NB4 (cell line): Measurements from ENCODE around the gene PTPRD.

ENCODE experiments used
- DNase-seq: peaks from one replicate; pipeline ENCODE4 v3.0.0; 2010; ENCODE audit warnings: low read depth
- H3K4me3 ChIP-seq: one replicate; pipeline ENCODE4 v1.5.1; 2011; ENCODE audit warnings: mild to moderate bottlenecking, low read depth, low read length, moderate library complexity
- MAX ChIP-seq: IDR thresholded peaks from 2 replicates; pipeline ENCODE4 v1.6.1; 2011; ENCODE audit warnings: low read depth, low read length
- MYC ChIP-seq: IDR thresholded peaks from 2 replicates; pipeline ENCODE4 v1.6.1; 2011; ENCODE audit warnings: low read depth, low read length
- POLR2A ChIP-seq: IDR thresholded peaks from 2 replicates; pipeline ENCODE4 v1.6.1; 2011; ENCODE audit warnings: mild to moderate bottlenecking; ENCODE audit not compliant: insufficient read length; ENCODE audit errors: extremely low read depth
- TF ChIP-seq, protein P1 (sequence below): IDR thresholded peaks from one replicate; pipeline ENCODE4 v1.5.1; 2012; ENCODE audit warnings: low read depth, low read length

The PTPRD gene

GRCh38 chr9:10250219-10250618, 362.6 kb downstream of the PTPRD start:
- H3K4me3 ChIP-seq: no peak overlapping the region
- no peak for DNase-seq
- TF ChIP-seq, protein P1, sequence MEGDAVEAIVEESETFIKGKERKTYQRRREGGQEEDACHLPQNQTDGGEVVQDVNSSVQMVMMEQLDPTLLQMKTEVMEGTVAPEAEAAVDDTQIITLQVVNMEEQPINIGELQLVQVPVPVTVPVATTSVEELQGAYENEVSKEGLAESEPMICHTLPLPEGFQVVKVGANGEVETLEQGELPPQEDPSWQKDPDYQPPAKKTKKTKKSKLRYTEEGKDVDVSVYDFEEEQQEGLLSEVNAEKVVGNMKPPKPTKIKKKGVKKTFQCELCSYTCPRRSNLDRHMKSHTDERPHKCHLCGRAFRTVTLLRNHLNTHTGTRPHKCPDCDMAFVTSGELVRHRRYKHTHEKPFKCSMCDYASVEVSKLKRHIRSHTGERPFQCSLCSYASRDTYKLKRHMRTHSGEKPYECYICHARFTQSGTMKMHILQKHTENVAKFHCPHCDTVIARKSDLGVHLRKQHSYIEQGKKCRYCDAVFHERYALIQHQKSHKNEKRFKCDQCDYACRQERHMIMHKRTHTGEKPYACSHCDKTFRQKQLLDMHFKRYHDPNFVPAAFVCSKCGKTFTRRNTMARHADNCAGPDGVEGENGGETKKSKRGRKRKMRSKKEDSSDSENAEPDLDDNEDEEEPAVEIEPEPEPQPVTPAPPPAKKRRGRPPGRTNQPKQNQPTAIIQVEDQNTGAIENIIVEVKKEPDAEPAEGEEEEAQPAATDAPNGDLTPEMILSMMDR: no peak
- TF ChIP-seq MAX (no peak), MYC (no peak), POLR2A (no peak)

- no peak for DNase-seq
- TF ChIP-seq MYC (no peak), MAX (no peak), POLR2A (no peak)
- TF ChIP-seq, protein P1: no peak
- no peak overlapping the region for H3K4me3 ChIP-seq
Observed at GRCh38 chr9:10248890-10249289, 363.9 kb downstream of the PTPRD start.

DNA sequence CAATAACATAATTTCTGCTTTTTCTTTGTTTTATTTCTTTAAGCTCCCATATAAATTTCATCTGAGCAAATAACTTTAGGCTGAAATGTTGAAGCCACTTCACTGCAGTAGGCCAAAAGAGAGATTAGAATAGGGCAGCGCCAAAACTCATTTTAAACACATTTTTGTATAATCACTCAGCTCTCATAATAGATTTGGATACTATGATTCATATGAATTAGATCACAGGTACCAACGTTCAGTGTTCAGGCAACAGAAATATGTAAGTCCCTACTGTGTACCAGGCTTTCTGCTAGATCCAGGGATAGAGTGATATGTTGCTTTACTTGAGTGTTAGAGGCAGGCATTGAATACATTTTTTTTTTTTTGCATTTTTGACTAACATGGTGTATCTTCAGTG, 370.5 kb downstream of the PTPRD start:
- TF ChIP-seq, protein P1: no peak
- TF ChIP-seq MAX: no peak
- TF ChIP-seq MYC: no peak
- no peak for TF ChIP-seq POLR2A

GRCh38 chr9:10238087-10238486, 374.7 kb downstream of the PTPRD start:
- DNase-seq: no peak
- H3K4me3 ChIP-seq: no peak overlapping the region
- no peak for TF ChIP-seq POLR2A
- TF ChIP-seq MAX: no peak
- TF ChIP-seq MYC: no peak
- TF ChIP-seq, protein P1: no peak

More for the DNA sequence above, 370.5 kb downstream of the PTPRD start:
- no peak overlapping the region for H3K4me3 ChIP-seq
- DNase-seq: no peak

GRCh38 chr9:10237584-10237983, 375.2 kb downstream of the PTPRD start:
- TF ChIP-seq MAX (no peak), MYC (no peak), POLR2A (no peak)
- TF ChIP-seq, protein P1: no peak
- H3K4me3 ChIP-seq: no peak overlapping the region
- DNase-seq: no peak

- H3K4me3 ChIP-seq: no peak overlapping the region
- no peak for DNase-seq
- TF ChIP-seq, protein P1: no peak
- no peak for TF ChIP-seq POLR2A
- TF ChIP-seq MYC: no peak
- TF ChIP-seq MAX: no peak
Observed at GRCh38 chr9:10236161-10236560, 376.6 kb downstream of the PTPRD start.
